DMS 273 (cell line): Measurements from ENCODE around the gene FEM1C.
A peak's percentile ranks its signal among the peaks of the same experiment; 100 is the strongest.

Source experiments
- DNase-seq: peaks from one replicate; lab custom pipeline; 2025; ENCODE audit not compliant: unreplicated experiment; lab: John Stamatoyannopoulos, UW

The FEM1C gene

DNA sequence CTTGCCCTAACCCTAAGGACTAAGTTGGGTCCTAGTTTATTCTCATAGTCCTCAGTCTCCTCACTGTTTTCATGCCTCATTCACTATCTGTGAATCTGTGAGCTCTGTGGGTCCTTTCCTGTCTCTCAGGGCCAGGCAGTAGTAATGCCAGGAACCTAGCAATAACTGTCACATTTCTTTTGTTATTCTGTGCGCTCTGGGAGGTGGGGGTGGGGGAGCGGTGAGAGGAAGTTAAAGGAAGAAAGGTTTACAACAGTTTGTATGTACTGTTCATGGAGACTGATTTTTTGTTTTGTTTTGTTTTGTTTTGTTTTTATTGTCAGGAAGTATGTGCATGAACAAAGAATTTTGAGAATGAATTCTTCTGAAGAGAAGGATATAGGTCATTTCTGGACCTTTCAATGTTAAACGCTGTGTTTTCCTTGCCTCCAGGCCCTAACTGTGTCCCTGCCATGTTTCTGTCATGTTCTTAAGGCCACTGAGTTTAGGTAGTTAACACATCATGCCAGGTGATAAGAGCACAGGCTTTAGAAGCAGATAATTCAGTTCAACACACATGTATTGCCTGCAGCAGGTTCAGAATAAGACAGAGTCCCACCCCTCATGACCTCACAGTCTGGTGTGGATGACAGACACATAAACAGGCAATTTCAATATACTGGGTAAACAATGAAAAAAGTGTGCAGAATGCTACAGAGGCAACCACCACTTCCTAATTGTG is 13.3 kb upstream of the FEM1C start:
- DNase-seq: no peak

DNA sequence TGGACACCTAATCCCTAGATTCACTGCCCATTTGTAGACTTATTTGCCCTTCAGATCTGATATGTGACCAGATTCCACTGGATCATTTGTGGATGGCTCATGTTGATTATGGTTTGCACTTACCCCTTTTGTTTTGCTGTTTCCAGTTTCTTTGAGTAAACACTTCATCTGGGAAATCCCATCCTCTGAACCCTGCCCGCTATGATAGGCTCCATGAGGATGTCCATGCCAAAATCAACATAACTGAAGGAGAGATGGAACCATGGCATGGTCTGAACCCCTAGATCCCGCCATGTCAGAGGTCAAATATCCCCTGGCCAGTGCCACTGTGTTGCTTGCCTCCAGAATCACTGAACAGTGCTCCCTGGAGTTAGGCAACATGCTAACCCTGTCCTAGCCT is 11.7 kb upstream of the FEM1C start:
- DNase-seq: no peak

DNA sequence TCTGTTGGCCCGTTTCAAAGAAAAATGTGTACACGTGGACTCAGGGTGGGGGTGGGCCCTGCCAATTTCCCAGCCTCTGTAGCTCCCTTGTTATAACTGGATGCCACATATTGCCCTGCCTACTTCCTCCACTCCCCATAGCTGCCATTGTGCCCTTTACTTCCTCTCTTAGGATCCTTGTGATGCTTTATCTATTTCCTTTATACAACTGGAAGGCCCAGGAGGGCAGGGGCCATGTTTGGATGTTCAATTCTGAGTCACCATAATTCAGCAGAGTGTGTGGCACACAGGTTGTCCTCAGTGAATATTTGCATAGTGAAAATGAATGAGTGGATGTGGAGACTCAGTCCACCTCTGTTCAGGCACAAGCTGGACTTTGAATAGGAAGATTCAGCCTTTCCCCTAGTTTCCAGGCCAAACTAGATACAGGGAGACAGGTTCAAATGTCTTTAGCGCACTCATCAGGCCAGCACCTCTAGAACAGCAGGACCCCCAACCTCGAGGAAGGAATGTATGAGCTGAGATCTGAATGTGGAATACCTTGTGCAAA is 10.6 kb upstream of the FEM1C start:
- DNase-seq: no peak

DNA sequence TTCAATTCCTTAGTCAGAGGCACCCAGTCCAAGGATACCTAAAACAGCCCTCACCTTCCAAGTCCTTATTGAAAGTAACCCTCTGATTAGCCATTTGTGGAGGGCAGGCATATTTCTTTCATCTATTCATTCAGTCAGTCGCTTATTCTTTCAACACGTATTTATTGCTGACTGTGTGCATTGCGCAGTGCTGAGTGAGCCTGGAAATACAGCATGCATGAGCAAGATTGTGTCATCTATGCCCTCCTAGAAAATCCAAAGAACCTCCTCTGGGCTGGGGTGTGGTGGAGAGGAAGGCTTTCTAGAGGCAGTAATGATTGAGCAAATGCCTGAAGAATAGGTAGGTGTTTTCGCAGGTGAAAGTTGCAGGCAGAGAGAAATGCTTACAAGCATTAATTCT is 8.5 kb upstream of the FEM1C start:
- no peak for DNase-seq

DNA sequence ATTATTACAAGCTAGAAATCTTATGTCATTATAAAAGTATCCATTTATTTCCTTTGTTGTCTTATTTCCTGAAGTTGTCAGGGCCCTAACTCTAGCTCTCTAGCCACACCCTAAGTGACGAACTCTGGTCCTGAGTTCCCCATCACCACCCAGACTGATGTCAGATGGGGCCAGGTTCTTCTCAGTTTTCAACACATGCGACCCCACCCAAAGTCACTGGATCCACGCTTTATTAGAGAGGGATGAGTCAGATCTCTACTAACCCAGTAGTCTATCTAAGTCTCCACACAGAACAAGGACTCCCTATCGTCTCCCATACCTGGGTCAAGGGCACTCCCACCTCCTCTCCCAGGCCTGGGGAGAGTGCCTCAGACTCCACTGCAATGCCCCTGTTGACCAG is 6.8 kb upstream of the FEM1C start:
- DNase-seq: no peak

DNA sequence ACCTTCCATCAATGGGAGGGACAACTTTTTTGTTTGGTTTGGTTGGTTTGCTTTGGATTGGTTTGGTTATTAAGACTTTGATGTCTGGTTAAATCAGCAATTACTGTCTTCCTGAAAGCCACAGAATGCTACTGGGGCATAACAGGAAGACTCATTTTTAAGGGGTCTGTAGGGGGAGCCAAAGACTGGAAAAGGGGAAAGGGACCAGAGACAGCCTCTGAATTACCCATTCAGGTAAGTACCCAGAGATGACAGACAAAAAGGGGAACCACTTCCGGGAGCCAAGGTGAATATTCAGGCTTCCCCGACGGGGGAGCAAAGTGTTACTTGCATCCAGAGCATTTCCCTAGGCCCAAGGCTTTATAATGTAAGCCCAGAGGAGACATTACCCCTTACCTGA is 4.6 kb upstream of the FEM1C start:
- peak; percentile 51 for DNase-seq

DNA sequence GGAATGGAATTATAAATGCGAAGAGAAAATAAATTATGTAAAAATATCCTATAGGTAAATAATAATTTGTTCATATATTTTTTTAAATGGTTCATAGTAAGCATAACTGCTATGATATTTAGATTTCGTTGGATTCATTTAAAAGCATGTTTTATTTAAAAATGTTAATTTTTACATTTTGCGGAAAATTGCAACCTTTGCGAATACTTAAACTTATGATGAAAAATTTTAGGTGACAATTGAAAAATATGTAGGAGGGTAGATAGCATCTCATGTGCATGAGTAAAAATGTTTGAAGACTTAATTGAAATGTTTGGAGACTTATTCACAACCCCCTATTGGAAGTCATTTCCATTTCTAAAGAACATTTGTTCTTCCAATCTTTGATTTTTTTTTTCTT is 4.1 kb upstream of the FEM1C start:
- DNase-seq: no peak

DNA sequence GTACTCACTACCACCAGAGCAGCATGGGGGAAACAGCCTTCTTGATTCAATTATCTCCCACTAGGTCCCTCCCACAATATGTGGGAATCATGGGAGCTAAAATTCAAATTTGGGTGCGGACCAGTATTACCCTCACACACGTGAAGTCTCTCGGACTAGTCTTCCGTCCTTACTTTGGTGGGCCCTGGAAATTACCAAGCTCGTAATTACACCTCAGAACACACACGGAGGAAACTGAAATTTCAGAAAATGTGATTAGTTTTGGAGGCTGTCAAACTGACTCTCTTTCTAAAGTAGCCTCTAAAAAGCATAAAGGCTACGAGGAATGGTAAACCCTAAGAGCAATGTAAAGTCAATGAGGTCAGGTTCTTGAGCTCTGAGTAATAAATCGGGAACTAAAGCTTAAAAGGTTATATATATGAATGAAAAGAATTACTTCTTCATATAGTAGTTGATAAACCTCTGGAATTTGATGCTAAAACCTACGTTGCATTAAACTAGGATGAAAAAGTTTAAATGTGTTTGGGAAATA is 842 bp upstream of the FEM1C start:
- no peak for DNase-seq

DNA sequence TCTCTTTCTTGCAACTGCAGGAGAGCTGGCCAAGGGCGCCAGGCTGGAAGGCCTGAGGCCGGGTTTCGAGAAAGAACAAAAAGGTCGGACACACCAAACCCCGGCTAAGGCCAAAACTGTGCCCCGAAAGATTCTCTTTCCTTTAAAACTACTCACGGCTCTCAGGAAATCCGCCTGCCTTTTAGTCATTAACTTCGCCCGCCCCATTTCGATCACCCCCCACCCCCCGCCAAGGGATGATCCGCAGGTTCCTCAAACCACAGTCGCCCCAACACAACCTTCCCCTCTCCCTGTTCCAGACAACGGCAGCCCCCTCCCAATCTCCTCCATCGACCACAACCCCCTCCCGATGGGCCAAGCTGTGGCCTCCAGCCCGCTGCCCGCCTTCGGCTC is 536 bp downstream of the FEM1C start:
- DNase-seq: peak; percentile 68

DNA sequence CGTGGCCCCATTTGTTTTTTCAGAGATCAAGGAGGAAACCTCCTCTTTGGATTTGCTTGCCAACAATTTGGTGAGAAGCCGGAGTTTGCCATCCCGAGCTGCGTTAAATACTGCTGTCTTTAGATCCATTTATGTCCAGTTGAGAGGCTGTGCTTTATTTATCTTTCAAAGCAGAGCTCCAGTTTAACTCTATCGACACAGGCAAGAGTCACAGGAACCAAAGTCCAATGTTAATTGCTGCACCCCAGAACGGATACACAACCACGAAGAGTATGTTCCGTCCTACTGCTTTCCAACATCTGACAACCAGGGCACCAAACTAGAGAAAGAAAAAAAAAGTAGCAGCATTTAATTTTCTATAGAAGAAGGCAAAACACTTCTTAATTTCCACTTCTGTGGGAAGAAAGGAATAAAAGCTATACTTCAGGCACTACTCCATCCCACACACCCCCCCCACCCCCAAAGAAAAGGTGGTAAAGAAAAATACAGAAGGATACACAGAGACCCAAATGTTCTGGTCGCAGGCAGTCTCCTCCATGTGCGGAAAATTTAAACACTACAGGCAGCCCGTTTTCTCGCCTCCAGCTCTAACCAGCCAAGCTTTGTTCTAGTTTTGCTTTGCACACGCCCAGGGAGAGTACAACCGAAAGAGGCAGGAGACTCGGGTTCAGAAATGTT is 1.1 kb downstream of the FEM1C start:
- peak; percentile 27 for DNase-seq

DNA sequence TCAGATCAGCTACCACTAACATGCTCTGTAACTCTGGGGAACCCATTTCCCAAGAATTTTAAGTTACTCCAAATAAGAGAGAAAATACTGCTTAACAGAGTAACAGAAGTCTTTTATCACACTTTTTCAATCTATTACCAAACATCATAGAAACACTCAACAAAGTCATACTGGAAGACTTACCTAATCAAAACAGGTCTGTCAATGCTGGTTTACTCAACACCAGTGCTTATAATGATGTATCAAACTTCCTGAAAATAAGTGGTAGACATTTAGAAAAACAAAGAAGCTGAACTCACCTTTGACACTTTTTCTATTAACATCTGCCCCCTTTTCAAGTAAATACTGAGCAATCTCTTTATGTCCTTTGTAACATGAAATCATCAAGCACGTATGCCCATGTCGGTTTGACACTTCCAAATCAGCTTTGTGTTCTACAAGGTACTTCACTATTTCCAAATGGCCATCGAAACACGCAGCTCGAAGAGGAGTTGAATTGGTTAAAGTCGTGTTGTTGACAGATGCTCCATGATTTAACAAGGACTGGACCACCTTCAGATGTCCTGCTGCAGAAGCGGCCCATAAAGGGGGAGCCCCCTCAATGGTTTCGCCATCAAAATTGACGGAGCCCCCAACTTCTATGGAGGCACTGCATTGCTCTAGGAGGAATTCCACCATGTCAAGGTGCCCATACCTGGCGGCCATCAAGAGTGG is 1.8 kb downstream of the FEM1C start:
- peak; percentile 27 for DNase-seq

DNA sequence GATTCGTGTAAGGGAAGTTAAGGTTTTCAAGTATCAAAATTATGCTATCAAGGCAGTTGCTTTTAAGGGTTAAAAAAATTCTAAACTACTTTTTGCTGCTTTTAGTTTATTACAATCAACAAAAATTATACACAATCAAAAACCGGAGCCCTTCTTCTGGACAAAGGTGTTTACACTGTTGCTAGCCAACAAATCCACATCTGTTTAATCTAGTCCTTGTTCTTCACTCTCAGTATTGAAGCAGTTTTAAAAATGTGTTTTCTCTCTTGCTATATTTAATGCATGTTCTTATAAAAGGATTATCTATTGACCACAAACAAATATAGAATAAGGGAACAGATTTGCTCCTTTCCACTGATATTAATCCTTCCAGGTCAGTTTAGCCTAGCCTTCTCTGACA is 2.5 kb downstream of the FEM1C start:
- DNase-seq: peak; percentile 10

DNA sequence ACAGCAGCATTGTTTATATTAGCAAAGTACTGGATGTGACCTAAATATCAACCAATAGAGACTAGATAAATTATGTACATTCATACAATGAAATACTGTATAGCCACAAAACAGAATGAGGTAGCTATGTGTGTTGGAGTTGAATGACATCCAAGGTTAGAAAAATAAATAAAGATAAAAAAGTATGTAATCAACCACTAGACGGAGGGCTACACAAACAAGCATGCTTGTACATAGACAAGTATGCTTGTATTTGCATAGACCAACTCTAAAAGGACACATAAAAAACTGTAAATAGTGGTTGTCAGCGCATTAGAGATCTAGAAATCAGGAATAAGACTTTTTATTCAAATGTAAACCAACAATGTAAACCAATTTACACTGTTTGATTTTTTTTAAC is 3.0 kb downstream of the FEM1C start:
- DNase-seq: no peak

DNA sequence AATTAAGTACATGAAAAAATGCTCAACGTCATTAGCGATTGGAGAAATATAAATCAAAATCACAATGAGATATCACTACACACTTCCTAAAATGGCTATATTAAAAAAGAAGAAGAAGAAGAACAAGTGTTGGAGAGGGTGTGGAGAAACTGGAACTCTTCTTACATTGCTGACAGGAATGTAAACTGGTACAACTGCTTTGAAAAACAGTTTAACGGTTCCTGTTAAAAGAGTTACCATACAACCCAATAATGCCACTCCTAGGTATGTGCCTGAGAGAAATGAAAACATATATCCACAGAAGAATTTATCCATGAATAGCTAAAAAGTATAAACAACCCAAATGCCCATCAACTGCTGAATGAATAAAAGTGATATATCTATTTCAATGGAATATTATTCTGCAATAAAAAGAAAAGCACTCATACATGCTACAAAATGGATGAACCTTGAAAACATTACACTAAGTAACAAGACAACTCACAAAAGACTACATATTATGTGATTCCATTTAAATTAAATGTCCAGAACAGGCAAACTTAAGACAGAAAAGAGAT is 9.0 kb downstream of the FEM1C start:
- no peak for DNase-seq

DNA sequence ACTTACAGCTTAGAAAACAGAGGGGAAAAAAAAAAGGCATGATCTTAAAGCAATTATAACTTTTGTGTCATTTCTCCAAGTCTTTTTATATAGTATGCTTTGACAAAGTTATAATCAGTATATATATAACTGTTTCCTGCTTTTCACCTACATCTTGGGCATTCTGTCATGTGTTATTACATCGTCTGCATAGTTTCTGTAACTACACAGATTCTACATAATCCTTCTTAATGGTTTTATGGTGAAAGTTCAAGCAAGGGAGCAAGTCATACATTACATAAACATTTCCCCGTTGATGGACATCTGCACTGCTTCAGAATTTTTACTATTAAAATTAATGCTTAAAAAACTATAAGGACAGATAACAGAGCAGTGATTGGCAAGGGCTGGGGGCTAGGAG is 12.1 kb downstream of the FEM1C start:
- DNase-seq: no peak

DNA sequence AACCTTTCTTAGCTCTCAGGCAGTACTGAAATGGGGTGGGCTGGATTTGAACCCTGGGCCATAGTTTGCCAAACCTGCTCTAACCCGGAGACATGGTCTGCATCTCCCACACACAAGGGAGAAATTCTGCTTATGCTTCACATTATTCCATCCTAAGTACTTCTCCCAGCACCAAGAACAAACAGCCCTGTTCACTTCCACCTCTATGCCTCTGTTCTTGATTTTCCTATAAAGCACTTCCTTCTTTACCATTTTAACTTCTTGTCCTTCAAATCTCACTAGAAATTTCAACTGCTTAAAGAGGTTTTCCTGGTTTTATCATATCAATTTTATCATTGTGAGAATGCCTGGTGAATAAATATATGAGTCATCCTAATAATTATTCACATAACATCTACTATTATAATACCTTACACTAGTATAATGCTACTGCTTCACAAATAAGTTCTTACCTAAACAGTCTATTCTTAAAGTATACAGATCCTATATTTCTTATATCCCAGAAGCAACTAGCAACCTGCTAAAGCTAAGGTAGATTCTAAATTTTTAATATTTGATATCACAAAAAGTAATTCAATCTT is 12.7 kb downstream of the FEM1C start:
- DNase-seq: no peak

DNA sequence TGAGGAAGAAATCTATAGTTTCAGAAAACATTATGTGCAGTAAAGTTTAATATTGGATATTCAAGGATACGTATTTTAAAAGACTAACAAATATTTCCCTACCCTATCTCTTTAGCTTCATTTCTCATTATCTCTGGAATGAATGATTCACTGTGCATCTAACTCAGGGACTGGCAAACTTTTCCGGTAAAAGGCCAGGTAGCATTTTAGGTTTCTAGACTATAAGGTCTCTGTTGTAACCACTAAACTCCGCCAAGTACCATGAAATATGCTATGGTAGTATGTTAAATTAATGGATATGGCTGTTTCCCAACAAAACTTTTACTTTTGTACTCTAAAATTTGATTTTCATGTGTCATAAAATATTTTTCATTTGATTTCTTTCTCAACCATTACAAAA is 13.2 kb downstream of the FEM1C start:
- no peak for DNase-seq

DNA sequence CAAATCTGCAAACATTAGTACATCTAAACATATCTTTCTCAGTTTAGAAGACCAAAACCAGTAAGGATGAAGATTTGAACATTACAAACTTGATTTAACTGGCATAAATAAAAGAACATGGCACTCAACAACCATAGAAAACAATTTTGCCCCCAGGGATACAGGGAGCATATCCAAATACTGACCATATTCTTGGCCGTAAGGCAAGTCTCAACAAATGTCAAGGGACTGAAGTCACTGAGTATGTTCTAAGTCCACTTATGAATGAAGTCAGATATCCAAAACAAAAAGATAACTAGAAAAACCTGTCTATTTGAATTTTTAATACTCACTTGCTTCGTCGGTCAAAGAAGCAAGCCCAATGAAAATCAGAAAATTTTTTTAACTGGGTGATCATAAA is 14.1 kb downstream of the FEM1C start:
- DNase-seq: no peak

DNA sequence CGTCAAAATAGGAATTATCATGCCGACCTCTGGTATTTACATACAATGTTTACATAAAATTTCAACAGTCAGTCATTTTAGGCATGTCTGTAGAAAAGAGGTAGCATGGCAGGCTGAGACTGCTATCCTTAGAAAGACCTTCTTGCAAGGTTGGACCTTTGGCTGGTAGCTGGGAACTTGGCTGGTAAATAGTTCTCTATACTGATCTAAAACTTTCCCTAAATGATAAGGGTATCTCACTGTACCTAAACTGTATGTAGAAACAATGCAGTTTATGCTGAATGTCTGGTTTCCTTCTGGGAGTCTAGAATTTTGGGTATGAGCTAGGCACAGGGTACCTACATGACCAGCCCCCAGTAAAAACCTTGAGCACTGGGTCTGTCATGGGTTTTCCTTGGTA is 18.0 kb downstream of the FEM1C start:
- no peak for DNase-seq

DNA sequence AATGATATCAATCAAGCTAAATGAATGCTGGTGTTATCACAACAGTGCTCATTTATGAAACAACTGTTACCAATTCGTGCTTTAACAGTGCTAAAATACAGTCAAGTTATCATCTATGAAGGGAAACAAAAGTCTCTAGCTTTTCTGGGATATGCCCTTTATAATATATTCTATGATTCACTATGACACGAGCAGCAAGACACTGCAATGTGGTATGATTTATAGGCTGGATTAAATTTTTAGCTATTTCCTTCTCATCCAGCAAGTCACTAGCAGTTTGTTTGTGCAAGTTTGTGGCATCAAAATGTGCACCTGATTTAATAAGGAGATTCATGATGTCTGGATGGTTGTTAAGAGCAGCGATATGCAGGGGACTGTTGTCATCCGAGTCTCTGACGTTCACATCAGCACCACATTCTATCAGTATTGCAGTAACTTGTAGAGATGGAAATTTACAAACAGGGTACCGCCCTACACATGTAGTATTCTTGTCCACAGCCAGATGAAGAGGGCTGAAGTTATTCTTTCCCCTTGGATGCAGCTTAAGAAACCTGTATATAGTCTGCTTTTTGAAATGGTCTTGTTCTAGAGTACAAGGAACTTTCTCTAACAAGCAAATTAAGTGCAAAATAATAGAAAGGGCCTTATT is 20.3 kb downstream of the FEM1C start:
- DNase-seq: no peak
